Dedifferentiated amniotic fluid mesenchymal stem cell (primary cell): ENCODE measurements around the gene ATP5ME.

ENCODE experiments used
- DNase-seq: peaks from one replicate; pipeline ENCODE4 v3.0.0-alpha.2; 2016; ENCODE audit errors: extremely low spot score

ATP5ME gene

GRCh38 chr4:684623-685327 lies 10.7 kb upstream of the ATP5ME start:
- no peak for DNase-seq

GRCh38 chr4:683982-684622 lies 10.0 kb upstream of the ATP5ME start:
- no peak for DNase-seq

- no peak for DNase-seq
These were observed 9.3 kb upstream of the ATP5ME start for GRCh38 chr4:683247-683897.

- DNase-seq: no peak
These were observed 8.6 kb upstream of the ATP5ME start for GRCh38 chr4:682490-683172.

GRCh38 chr4:681736-682451 lies 7.8 kb upstream of the ATP5ME start:
- no peak for DNase-seq

DNA sequence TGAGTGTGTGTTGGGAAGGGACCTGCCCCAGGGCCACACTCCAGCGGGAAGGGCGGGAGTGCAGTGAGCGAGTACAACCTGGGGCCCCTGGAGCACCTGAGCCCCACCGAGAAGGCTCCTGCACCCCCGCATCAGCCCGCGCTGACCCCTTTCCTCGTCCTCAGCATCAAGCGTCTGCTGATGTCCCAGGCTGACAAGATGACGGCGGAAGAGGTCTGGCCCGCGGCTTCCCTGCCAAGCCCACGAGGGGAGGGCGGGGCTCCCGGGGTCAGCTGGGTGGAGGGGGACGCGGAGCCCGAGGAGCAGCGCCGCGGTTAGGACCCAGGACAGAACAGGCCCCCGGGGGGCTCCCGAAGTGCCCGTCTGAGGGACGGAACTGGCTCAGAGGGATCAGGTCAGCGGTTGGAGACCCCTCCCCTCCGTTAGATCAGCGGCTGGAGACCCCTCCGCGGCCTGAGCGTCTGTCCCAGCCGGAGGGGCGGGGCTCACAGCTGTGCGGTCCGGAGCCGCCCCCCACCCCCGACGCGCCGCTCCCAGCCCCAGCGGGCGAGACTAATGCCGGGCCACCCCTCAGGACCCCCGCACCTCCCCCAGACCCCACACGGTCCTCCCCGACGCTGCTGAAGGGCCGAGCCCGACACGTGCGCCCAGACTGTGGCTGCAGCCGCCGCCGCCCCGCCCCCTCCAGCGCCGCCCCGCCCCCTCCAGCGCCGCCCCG lies 7.0 kb upstream of the ATP5ME start:
- no peak for DNase-seq

DNA sequence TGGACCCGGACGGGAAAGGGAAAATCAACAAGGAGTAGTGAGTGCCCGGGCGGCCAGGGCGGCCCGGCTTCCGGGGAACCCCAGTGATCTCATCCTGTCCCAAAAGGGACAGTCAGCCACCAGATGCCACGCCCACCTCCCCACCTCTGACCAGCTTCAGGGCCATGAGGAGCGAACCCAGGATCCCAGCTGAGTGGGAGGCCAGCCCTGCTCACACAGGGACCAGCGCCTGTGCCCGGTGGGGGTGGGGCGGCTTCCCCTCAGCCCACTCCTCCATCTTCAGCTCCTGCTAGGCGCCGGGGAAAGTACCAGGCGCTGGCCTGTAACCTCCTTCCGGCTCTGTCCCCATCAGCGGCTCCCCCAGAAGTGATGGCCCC lies 6.5 kb upstream of the ATP5ME start:
- no peak for DNase-seq

DNA sequence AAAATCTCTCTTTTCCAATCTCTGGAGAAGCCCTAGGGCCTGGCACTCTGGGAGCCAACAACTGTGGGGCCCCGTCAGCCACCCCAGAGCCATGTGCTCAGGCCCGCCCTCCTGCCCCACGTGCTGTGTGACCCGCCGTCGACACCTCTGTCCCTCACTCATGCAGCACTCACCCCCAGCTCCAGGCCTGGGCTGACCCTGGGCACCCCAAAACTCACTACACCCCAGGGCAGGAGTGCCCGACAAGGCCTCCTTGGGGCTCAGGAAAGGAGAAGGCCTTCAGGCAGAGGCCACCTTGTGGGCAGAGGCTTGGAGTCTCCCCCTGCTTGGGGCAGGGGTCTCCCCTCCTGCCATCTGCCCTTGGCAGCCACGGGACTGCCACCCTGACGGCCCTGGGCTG lies 6.0 kb upstream of the ATP5ME start:
- DNase-seq: no peak

- DNase-seq: no peak
These were observed 5.6 kb upstream of the ATP5ME start for GRCh38 chr4:679629-680028.

DNA sequence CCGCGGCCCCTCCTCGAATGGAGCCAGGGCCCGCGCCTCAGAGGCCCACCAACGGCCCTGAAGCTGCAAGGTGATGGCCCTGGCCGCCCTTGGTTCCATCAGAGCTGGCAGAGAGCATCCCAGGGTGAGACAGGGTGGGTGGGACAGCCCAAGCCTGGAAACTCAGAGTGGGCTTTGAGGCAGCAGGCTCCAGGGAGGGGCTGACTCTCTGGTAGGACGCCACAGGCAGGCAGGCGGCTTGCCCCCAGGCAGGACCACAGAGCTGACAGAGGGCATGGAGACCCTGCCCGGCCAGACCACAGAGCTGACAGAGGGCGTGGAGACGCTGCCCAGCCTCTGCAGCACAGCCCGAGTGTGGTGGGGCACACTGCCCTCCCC lies 5.0 kb upstream of the ATP5ME start:
- DNase-seq: no peak

- no peak for DNase-seq
These were observed 4.4 kb upstream of the ATP5ME start for GRCh38 chr4:678331-679103.

- no peak for DNase-seq
These were observed 3.6 kb upstream of the ATP5ME start for GRCh38 chr4:677431-678293.

GRCh38 chr4:676871-677235 lies 2.8 kb upstream of the ATP5ME start:
- DNase-seq: no peak

DNA sequence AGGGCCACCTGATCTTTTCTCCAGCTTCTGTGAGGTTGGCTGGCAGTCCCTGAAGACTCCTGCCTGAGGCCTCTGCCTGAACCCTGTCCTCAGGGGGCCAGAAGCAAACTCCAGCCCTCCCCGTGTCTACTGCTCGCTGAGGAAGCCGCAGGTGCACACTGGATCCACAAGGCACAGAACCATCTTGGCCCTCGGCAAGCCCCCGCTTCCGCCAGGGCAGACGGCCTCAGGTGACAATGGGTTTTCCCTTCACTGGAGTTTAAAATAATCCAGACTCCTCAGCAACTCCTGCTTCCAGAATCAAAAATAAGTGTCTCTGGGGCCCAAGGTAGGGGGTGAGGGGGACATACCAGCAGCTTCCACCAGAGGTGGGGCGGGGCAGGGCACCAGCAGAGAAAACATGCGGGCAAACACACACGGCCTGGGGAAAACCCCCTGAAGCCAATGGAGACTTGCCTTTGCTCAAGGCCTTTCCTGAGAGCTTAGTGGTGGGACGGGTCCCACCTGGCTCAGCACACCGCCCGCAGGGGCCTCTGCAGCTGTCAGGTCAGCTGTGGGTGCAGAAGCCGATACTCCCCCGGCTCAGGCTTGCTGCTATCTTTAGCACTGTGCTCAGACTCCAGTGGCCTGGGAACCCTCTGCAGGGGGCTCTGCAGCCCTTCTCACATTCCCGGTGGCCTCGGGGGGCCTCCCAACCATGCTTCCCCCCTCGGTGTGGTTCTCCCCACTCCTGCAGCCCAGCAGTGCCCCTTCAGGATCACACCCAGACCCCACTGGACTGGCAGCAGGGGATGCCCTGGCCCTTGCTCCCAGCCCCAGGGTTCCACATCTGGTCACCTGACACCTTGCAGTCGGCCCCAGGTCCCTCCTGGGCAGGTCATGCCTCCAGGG lies 2.1 kb upstream of the ATP5ME start:
- DNase-seq: no peak

DNA sequence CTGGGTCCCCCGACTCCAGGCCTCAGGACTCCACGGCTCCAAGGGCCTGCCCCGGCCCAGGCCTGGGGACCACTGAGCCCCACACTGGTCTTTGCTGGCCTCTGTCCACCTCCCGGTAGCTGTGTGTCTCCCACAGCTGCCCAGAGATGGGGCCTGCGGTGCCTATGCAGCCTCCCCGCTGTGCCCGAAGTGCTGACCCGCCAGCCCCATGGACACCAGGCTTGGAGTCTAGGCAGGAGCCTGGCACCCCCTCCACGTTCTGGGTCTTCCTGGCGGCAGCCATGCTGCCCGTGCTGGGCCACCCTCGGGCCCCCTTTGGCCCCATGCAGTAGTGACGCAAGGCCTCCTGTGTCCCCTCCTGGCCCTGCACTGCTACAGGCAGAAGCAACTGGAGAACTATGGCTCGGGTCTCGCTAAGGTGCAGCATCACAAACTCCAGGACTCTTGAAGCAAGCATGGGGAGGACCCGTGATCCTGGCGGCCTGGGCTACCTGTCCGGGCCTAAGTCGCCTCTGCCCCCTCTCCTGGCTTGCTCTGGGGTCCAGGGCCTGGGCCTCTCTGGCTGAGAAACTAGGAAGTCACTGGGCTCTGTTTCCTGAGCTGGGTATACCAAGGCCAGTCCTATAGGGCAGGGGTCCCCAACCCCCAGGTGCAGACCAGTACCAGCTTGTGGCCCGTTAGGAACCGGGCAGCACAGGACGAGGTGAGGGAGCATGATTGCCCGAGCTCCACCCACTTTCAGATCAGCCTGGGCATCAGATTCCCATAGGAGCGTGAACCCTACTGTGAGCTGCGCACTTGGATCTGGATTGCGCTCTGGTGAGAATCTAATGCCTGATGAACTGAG lies 1.2 kb upstream of the ATP5ME start:
- DNase-seq: no peak

- no peak for DNase-seq
These were observed 556 bp downstream of the ATP5ME start for GRCh38 chr4:673349-674091.

- no peak for DNase-seq
These were observed 2.3 kb downstream of the ATP5ME start for GRCh38 chr4:671769-672168.
